OCI-LY3 (cell line): Measurements from ENCODE around the gene TLCD1.

Experiments used
- H2AFZ ChIP-seq: fragments of 200-600, 300-600 bp; shearing (Covaris generic); 2 replicates; pipeline ENCODE4 v1.6.0; 2014; ENCODE audit warnings: antibody characterized with exemption, low read depth, low read length
- H3K27ac ChIP-seq: fragments of 200-600, 300-600 bp; sonication (generic); 2 replicates; pipeline ENCODE4 v1.5.1; 2014; ENCODE audit warnings: mild to moderate bottlenecking, low read length, moderate library complexity, mixed read lengths
- H3K27me3 ChIP-seq: fragments of 200-600, 300-600 bp; sonication (generic); 2 replicates; pipeline ENCODE4 v1.6.1; 2014; ENCODE audit warnings: low read depth, low read length, mixed read lengths
- H3K36me3 ChIP-seq: fragments of 200-600, 300-600 bp; sonication (generic); replicated peaks from 2 replicates; pipeline ENCODE3; 2014; ENCODE audit warnings: low read depth, low read length, mixed read lengths
- H3K4me1 ChIP-seq: fragments of 300-600, 200-600 bp; sonication (generic); 2 replicates; pipeline ENCODE4 v1.6.1; 2014; ENCODE audit warnings: low read length, mixed read lengths
- H3K4me2 ChIP-seq: fragments of 200-600, 300-600 bp; sonication (generic); 2 replicates; pipeline ENCODE4 v1.6.1; 2014; ENCODE audit warnings: low read length, mixed read lengths
- H3K4me3 ChIP-seq: fragments of 300-600, 200-600 bp; sonication (generic); 2 replicates; pipeline ENCODE4 v1.5.1; 2014; ENCODE audit warnings: antibody characterized with exemption, mild to moderate bottlenecking, low read length, moderate library complexity
- H3K79me2 ChIP-seq: fragments of 300-600, 200-600 bp; shearing (Covaris generic); 2 replicates; pipeline ENCODE4 v1.6.1; 2014; ENCODE audit warnings: mild to moderate bottlenecking, low read length, mixed read lengths
- H3K9ac ChIP-seq: fragments of 300-600, 200-600 bp; shearing (Covaris generic); 2 replicates; pipeline ENCODE4 v1.6.0; 2014; ENCODE audit warnings: mild to moderate bottlenecking, low read length, moderate library complexity
- H3K9me3 ChIP-seq: fragments of 200-600, 300-600 bp; shearing (Covaris generic); 2 replicates; pipeline ENCODE4 v1.6.1; 2014; ENCODE audit warnings: low read length, mixed read lengths; ENCODE audit not compliant: insufficient read depth
- H4K20me1 ChIP-seq: fragments of 200-600, 300-600 bp; sonication (generic); 2 replicates; pipeline ENCODE4 v1.6.1; 2016; ENCODE audit warnings: low read length, mixed read lengths; ENCODE audit not compliant: insufficient read depth
- EZH2phosphoT487 ChIP-seq: fragments of 200-600 bp; shearing (Covaris generic); IDR thresholded peaks from 2 replicates; pipeline ENCODE4 v1.6.1; 2018; ENCODE audit warnings: antibody characterized with exemption, mixed run types, low read depth
- TF ChIP-seq, protein P1 (sequence below): fragments of 200-600, 300-600 bp; sonication (generic); IDR thresholded peaks from 2 replicates; pipeline ENCODE4 v1.5.1; 2014; ENCODE audit warnings: antibody characterized with exemption, low read length, low read depth

Gene TLCD1

DNA sequence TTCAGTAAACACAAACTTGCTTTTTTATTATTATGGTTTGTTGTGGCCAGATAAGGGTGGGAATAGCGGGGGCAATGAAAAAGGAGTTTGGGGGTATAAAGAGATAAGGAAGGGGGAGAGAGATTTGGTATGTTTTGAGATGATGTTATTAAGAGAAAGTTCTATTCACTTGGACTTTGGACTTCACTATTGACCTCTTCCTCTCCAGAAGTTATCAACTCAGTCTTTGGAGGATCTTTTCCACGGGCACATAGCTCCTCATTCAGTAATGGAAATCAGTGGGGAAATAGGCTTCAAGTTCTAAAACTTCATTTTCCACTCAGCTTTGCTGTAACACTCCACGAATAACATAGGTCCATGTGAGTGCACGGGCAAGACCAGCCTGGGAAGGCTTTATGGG, 37.6 kb downstream of the TLCD1 start:
- H3K4me1 ChIP-seq: no peaks in the 10 kb centered on the region
- no peak overlapping the region for H3K4me2 ChIP-seq
- H3K27ac ChIP-seq: no peak overlapping the region
- H3K9me3 ChIP-seq: no peaks in the 10 kb centered on the region
- H3K9ac ChIP-seq: no peak overlapping the region
- H3K27me3 ChIP-seq: no peaks in the 10 kb centered on the region
- no peak overlapping the region for H3K4me3 ChIP-seq
- no peaks in the 10 kb centered on the region for H4K20me1 ChIP-seq
- no peaks in the 10 kb centered on the region for H3K79me2 ChIP-seq
- H2AFZ ChIP-seq: no peak overlapping the region
- peaks cover 63% of the 10 kb centered on the region for H3K36me3 ChIP-seq
- TF ChIP-seq, protein P1, sequence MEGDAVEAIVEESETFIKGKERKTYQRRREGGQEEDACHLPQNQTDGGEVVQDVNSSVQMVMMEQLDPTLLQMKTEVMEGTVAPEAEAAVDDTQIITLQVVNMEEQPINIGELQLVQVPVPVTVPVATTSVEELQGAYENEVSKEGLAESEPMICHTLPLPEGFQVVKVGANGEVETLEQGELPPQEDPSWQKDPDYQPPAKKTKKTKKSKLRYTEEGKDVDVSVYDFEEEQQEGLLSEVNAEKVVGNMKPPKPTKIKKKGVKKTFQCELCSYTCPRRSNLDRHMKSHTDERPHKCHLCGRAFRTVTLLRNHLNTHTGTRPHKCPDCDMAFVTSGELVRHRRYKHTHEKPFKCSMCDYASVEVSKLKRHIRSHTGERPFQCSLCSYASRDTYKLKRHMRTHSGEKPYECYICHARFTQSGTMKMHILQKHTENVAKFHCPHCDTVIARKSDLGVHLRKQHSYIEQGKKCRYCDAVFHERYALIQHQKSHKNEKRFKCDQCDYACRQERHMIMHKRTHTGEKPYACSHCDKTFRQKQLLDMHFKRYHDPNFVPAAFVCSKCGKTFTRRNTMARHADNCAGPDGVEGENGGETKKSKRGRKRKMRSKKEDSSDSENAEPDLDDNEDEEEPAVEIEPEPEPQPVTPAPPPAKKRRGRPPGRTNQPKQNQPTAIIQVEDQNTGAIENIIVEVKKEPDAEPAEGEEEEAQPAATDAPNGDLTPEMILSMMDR: no peak
- TF ChIP-seq EZH2phosphoT487: no peak

GRCh38 chr17:28686296-28686695, 39.7 kb downstream of the TLCD1 start:
- Histone ChIP-seq H3K79me2 (no peaks in the 10 kb centered on the region), H3K4me1 (no peaks in the 10 kb centered on the region), H3K9me3 (no peaks in the 10 kb centered on the region), H3K27ac (no peak overlapping the region), H3K36me3 (peaks cover 81% of the 10 kb centered on the region), H3K4me2 (no peak overlapping the region), H2AFZ (no peak overlapping the region), H4K20me1 (no peaks in the 10 kb centered on the region), H3K4me3 (no peak overlapping the region), H3K9ac (no peak overlapping the region), H3K27me3 (no peaks in the 10 kb centered on the region)
- TF ChIP-seq, protein P1: no peak
- no peak for TF ChIP-seq EZH2phosphoT487

DNA sequence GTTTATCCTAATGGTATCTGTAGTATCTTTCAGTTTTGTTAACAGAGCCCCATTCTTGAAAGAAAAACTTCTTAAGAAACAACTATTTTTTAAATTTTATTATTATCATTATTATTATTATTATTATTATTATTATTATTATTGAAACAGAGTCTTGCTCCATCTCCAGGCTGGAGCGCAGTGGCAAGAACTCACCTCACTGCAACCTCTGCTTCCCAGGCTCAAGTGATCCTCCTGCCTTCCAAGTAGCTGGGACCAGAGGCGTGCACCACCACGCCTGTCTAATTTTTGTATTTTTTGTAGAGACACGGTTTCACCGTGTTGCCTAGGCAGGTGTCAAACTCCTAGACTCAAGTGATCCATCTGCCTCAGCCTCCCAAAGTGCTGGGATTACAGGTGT, 40.7 kb downstream of the TLCD1 start:
- no peak overlapping the region for H3K27ac ChIP-seq
- H4K20me1 ChIP-seq: no peaks in the 10 kb centered on the region
- no peaks in the 10 kb centered on the region for H3K4me1 ChIP-seq
- H3K27me3 ChIP-seq: no peaks in the 10 kb centered on the region
- H3K36me3 ChIP-seq: peaks cover 80% of the 10 kb centered on the region
- no peak overlapping the region for H3K4me2 ChIP-seq
- no peaks in the 10 kb centered on the region for H3K79me2 ChIP-seq
- no peak overlapping the region for H3K4me3 ChIP-seq
- H2AFZ ChIP-seq: no peak overlapping the region
- TF ChIP-seq, protein P1: no peak
- no peak for TF ChIP-seq EZH2phosphoT487
- H3K9ac ChIP-seq: no peak overlapping the region
- H3K9me3 ChIP-seq: no peaks in the 10 kb centered on the region

- Histone ChIP-seq H4K20me1 (no peaks in the 10 kb centered on the region), H3K9ac (no peak overlapping the region), H3K27me3 (no peaks in the 10 kb centered on the region), H3K9me3 (no peaks in the 10 kb centered on the region), H3K79me2 (no peaks in the 10 kb centered on the region), H3K4me2 (no peak overlapping the region), H3K36me3 (peaks cover 76% of the 10 kb centered on the region), H3K4me3 (no peak overlapping the region), H2AFZ (no peak overlapping the region), H3K4me1 (no peaks in the 10 kb centered on the region), H3K27ac (no peak overlapping the region)
- TF ChIP-seq, protein P1: no peak
- no peak for TF ChIP-seq EZH2phosphoT487
Measured at GRCh38 chr17:28684963-28685362, 41.1 kb downstream of the TLCD1 start.
